Measurements from ENCODE around the gene ULK1.

The ULK1 gene

DNA sequence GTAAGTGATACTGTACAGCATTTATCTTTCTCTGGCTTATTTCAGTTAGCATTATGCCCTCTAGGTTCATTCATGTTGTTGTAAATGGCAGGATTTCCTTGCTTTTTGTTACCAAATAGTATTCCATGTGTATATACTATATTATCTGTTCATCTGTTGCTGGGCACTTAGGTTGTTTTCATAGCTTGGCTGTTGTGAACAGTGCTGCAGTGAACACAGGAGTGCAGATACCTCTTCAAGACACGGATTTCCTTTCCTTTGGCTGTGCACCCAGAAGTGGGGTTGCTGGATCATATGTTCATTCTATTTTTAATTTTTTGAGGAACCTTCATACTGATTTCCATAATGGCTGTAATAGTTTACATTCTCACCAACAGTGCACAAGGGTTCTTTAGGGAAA lies 76.8 kb downstream of the ULK1 start:
- no peak for DNase-seq (ENCODE audit: low read depth in 2 of 2)

All from stimulated activated CD8-positive, alpha-beta memory T cell treated with anti-CD3 and anti-CD28 coated beads, Interleukin-7, amount 100 ng/mL, for 4 hours (primary cell).